Coronary artery (tissue), 2 donors: ENCODE measurements around the gene FOSL2.

ENCODE experiments used
- DNase-seq: peaks from one replicate; pipeline ENCODE4 v3.0.0-alpha.2; 2017; ENCODE audit warnings: low spot score
- H3K27ac ChIP-seq, 2 donors: fragments of 200-600 bp; sonication (generic); one replicate each; pipeline ENCODE4 v1.5.1; 2016 to 2019
- H3K4me3 ChIP-seq: fragments of 200-600 bp; sonication (generic); 2 replicates; pipeline ENCODE4 v1.5.1; 2016; ENCODE audit warnings: mild to moderate bottlenecking, moderate library complexity
- CTCF ChIP-seq: fragments of 200-600 bp; sonication (generic); IDR thresholded peaks from one replicate; pipeline ENCODE4 v1.5.1; 2019; ENCODE audit warnings: antibody characterized with exemption

The FOSL2 gene

GRCh38 chr2:28357055-28357454 lies 35.6 kb upstream of the FOSL2 start:
- no peak for TF ChIP-seq CTCF
- H3K4me3 ChIP-seq: no peak overlapping the region
- peak overlapping the region; percentile 92 to 93 for H3K27ac ChIP-seq
- DNase-seq: no peak

GRCh38 chr2:28357948-28358667 lies 34.5 kb upstream of the FOSL2 start:
- no peak overlapping the region for H3K27ac ChIP-seq
- no peak for DNase-seq
- no peak for TF ChIP-seq CTCF

GRCh38 chr2:28358668-28359201 lies 33.9 kb upstream of the FOSL2 start:
- no peak overlapping the region for H3K27ac ChIP-seq
- H3K4me3 ChIP-seq: no peak overlapping the region
- DNase-seq: no peak
- no peak for TF ChIP-seq CTCF

More at GRCh38 chr2:28357948-28358667, 34.5 kb upstream of the FOSL2 start:
- H3K4me3 ChIP-seq: no peak overlapping the region

GRCh38 chr2:28359222-28360057 lies 33.2 kb upstream of the FOSL2 start:
- Histone ChIP-seq H3K27ac (no peak overlapping the region), H3K4me3 (no peak overlapping the region)
- no peak for DNase-seq
- TF ChIP-seq CTCF: no peak

GRCh38 chr2:28360058-28360717 lies 32.5 kb upstream of the FOSL2 start:
- DNase-seq: no peak
- TF ChIP-seq CTCF: no peak
- H3K4me3 ChIP-seq: no peak overlapping the region
- no peak overlapping the region for H3K27ac ChIP-seq

- Histone ChIP-seq H3K27ac (no peak overlapping the region), H3K4me3 (no peak overlapping the region)
- DNase-seq: no peak
- TF ChIP-seq CTCF: no peak
Measured at GRCh38 chr2:28360718-28361293, 31.9 kb upstream of the FOSL2 start.
